Measurements from ENCODE around the gene SLC6A6. TPM values are rescaled to one million over a fixed set of nuclear protein-coding genes. Genes with fewer than 3 reads are reported as not detected.

SLC6A6 gene
- total RNA-seq, 6 experiments from 2014 or later: 22.5 to 33.0 (median 28.6) TPM

DNA sequence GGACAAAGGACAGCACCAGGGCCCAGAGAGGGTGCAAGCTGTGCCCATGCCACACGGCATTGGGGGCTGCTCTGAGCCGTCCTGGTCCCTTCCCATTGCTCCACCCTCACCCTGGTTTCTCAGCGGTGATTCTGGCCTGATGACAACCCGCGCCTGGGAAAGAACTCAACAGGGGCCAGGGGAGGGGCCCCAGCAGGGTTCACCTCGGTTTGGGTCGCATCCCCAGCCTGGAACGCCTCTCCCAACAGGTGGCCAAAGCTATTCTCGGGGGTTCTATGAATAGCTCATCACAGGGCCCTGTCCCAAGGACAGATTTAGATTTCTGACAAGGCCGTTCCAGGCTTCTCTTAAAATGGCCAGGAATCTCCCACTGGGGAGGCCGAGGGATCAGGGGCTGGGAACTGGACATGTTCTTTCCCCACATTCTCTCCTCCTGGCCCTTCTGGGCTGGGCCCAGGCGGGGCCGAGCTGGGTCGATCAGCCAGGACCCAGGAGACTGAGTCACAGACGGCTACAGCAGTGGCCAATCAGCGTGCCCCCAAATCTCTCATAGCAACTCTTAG lies 119.8 kb downstream of the SLC6A6 start:
- Mint-ChIP-seq H3K27me3 (ENCODE audit: insufficient read depth) (peaks cover 32% of the 10 kb centered on the region), H3K9me3 (no peaks in the 10 kb centered on the region), H3K4me3 (no peak overlapping the region), H3K36me3 (ENCODE audit: low read depth) (no peaks in the 10 kb centered on the region), H3K27ac (no peak overlapping the region), H3K4me1 (ENCODE audit: low read depth) (peaks cover 21% of the 10 kb centered on the region)
- no peak for DNase-seq
- TF ChIP-seq CTCF (IDR thresholded peaks at IDR 0.05): no peak

DNA sequence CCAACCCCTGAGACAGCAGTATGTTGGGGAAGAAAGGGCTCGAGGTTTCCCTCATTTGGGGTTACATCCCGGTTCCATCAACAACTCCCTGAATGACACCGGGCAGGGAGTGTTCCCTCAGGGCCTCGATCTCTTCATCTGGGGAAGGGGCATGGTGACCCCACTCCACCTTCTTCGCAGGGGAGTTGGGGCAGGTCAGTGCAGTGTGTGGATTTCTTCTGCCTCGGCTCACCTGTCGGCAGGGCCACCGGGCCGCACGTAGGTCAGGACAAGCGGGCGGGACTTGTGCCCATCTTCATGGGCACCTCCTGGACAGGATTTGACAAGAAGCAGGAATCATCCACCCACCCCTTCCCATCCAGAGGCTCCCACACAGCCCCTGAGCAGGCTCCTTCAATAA lies 120.4 kb downstream of the SLC6A6 start:
- peaks cover 27% of the 10 kb centered on the region for H3K27me3 Mint-ChIP-seq (ENCODE audit: insufficient read depth)
- H3K4me3 Mint-ChIP-seq: no peak overlapping the region
- H3K36me3 Mint-ChIP-seq (ENCODE audit: low read depth): no peaks in the 10 kb centered on the region
- H3K4me1 Mint-ChIP-seq (ENCODE audit: low read depth): peaks cover 21% of the 10 kb centered on the region
- DNase-seq: no peak
- no peak for TF ChIP-seq CTCF (IDR thresholded peaks at IDR 0.05)
- H3K9me3 Mint-ChIP-seq: no peaks in the 10 kb centered on the region
- no peak overlapping the region for H3K27ac Mint-ChIP-seq

DNA sequence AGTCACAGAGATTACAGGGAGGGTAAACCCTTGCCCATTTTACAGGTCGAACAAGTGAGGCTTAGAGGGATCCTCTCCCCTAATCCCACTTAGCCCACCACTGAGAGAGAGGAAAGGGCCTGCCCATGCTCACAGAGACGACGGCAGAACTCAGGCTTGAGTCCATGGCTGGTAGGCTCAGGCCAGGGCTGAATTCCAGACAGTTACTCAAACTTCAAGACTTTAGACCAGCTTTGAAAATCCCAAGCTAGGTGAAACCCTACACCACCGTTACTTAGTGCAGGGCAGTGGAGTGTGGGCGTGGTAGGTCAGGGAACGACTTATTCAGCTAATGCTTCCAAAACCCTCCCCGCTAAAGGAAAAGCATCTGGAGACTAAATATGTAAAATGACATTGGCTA lies 121.4 kb downstream of the SLC6A6 start:
- no peak overlapping the region for H3K4me3 Mint-ChIP-seq
- no peak overlapping the region for H3K27ac Mint-ChIP-seq
- H3K27me3 Mint-ChIP-seq (ENCODE audit: insufficient read depth): peaks cover 23% of the 10 kb centered on the region
- H3K36me3 Mint-ChIP-seq (ENCODE audit: low read depth): no peaks in the 10 kb centered on the region
- H3K9me3 Mint-ChIP-seq: no peaks in the 10 kb centered on the region
- no peak for TF ChIP-seq CTCF (IDR thresholded peaks at IDR 0.05)
- peak; percentile 11 for DNase-seq
- peaks cover 21% of the 10 kb centered on the region for H3K4me1 Mint-ChIP-seq (ENCODE audit: low read depth)

DNA sequence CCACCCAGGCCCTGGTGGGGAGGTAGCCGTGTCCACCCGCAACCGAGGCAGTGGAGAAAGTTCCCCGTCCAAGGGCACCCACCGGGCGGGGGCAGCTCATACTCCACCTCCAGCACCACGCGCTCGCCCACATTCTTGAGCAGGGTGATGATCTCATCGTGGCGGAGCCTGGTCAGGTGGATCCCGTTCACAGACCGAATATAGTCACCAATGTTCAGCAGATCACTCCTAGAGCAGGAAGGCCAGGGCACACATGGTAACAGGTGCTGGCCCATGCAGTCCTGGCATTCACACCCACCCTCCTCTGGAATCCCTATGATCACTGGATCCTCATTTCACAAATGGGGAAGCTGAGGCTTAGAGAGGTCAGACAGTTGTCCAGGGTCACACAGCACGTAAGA lies 121.9 kb downstream of the SLC6A6 start:
- Mint-ChIP-seq H3K27me3 (ENCODE audit: insufficient read depth) (peaks cover 18% of the 10 kb centered on the region), H3K4me3 (no peak overlapping the region), H3K27ac (no peak overlapping the region), H3K9me3 (no peaks in the 10 kb centered on the region), H3K36me3 (ENCODE audit: low read depth) (no peaks in the 10 kb centered on the region), H3K4me1 (ENCODE audit: low read depth) (peaks cover 21% of the 10 kb centered on the region)
- no peak for TF ChIP-seq CTCF (IDR thresholded peaks at IDR 0.05)
- DNase-seq: no peak

DNA sequence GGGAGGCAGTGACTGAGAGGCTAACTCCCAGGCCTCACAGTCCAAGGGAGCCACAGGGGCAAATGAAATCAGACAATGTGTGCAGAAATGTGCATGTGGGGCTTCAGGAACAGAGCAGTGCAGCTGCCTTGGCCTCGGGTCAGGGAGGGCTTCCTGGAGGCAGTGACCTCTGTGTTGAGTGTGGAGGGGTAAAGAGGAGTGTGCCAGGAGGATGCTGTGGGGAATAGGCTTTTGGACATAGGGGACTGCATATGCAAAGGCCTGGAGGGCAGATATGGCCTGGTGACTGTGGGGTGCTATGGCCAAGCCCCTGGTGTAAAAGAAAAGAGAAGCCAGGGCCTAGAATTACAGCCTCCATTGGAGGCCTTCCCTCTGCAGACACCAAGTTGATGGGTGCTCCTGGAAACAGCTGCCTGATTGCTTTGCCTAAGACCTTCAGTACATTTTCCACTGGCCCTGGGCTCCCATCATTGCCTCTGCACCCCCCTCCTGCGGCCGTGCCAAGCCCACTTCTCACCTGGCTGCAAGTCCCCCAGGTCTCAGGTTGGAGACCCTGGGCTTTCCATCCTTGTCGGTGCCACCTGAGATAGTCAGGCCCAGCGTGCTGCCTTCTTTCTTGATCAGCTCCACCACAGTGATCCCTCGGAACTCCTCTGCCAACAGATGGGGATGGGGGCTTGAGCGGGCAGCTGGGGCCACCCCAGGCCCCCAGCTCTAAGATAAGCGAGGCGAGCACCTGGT lies 122.7 kb downstream of the SLC6A6 start:
- DNase-seq: no peak
- peaks cover 4% of the 10 kb centered on the region; the same call in 1 of the 2 replicates for H3K9me3 Mint-ChIP-seq
- peaks cover 21% of the 10 kb centered on the region for H3K4me1 Mint-ChIP-seq (ENCODE audit: low read depth)
- no peak for TF ChIP-seq CTCF (IDR thresholded peaks at IDR 0.05)
- H3K4me3 Mint-ChIP-seq: no peak overlapping the region
- no peak overlapping the region for H3K27ac Mint-ChIP-seq
- H3K36me3 Mint-ChIP-seq (ENCODE audit: low read depth): no peaks in the 10 kb centered on the region
- peaks cover 13% of the 10 kb centered on the region for H3K27me3 Mint-ChIP-seq (ENCODE audit: insufficient read depth)

All from HFFc6 (cell line).